PC-3 (cell line): ENCODE measurements around the gene CTPS1.

Experiments
- CTCF ChIP-seq: fragments of 300-600 bp; sonication (generic); conservative IDR thresholded peaks from 2 replicates; pipeline ENCODE4 v1.5.1; 2017; ENCODE audit warnings: antibody characterized with exemption, low read depth, mild to moderate bottlenecking, low read length
- EZH2 ChIP-seq: fragments of 300-600 bp; sonication (generic); IDR thresholded peaks from one replicate; pipeline ENCODE4 v1.6.1; 2017; ENCODE audit warnings: antibody characterized with exemption, mild to moderate bottlenecking, low read length; ENCODE audit not compliant: unreplicated experiment
- EZH2phosphoT487 ChIP-seq: fragments of 300-600 bp; sonication (generic); IDR thresholded peaks from 2 replicates; pipeline ENCODE4 v1.6.1; 2018; ENCODE audit warnings: mild to moderate bottlenecking, antibody characterized with exemption, low read length, borderline replicate concordance

- TF ChIP-seq CTCF (no peak), EZH2 (no peak), EZH2phosphoT487 (no peak)
These were observed 14.0 kb upstream of the CTPS1 start for GRCh38 chr1:40965531-40965930.
